ENCODE results near the gene RNF44. TPM values are rescaled to one million over a fixed set of nuclear protein-coding genes. Genes with fewer than 3 reads are reported as not detected.

The RNF44 gene
- total RNA-seq, 1 experiment from 2014 or later, result 113 TPM

GRCh38 chr5:176581361-176581760 lies 44.2 kb upstream of the RNF44 start:
- Histone ChIP-seq H3K4me1 (ENCODE audit: control insufficient read depth, insufficient read depth, low read length) (no peaks in the 10 kb centered on the region), H3K27ac (ENCODE audit: low read length) (no peak overlapping the region), H3K4me3 (ENCODE audit: low read depth in 2 of 2, low read length in 2 of 2) (no peak overlapping the region), H3K36me3 (ENCODE audit: control insufficient read depth, insufficient read depth, low read length) (no peaks in the 10 kb centered on the region), H3K27me3 (ENCODE audit: control insufficient read depth, insufficient read depth, low read length) (no peaks in the 10 kb centered on the region), H3K9me3 (ENCODE audit: control insufficient read depth, insufficient read depth, low read depth, low read length) (no peaks in the 10 kb centered on the region)
- TF ChIP-seq REST (IDR thresholded peaks at IDR 0.05; ENCODE audit: insufficient read depth in 1 of 2, low read depth in 2 of 2, low read length in 1 of 2), result no peak
- TF ChIP-seq SIN3A (IDR thresholded peaks at IDR 0.05; ENCODE audit: borderline replicate concordance, insufficient read depth, low read depth, low read length), result no peak
- TF ChIP-seq TCF7L2 (IDR thresholded peaks at IDR 0.05; ENCODE audit: low read depth, low read length), result no peak
- no peak for TF ChIP-seq CTCF (IDR thresholded peaks at IDR 0.05)
- no peak for TF ChIP-seq POLR2AphosphoS5 (IDR thresholded peaks at IDR 0.05; ENCODE audit: low read depth, low read length)
- DNase-seq (ENCODE audit: low read depth, low spot score), result no peak
- POLR2A ChIA-PET, result no interaction called here
- no TSS peak for BruUV-seq (replicated peaks)
- in situ Hi-C loops (cut with HindIII; ENCODE audit: low pct_unique_long_range_greater_than_20kb, low sequenced_read_pairs) (no loop called here), intact Hi-C loops (cut with micrococcal nuclease; ENCODE audit: unreplicated experiment) (no loop called here)
- ATAC-seq, result no peak
- CTCF ChIA-PET, result no interaction called here

- H3K4me1 ChIP-seq (ENCODE audit: control insufficient read depth, insufficient read depth, low read length), result no peaks in the 10 kb centered on the region; the same call in 1 of the 2 replicates
- H3K9me3 ChIP-seq (ENCODE audit: control insufficient read depth, insufficient read depth, low read depth, low read length), result no peaks in the 10 kb centered on the region
- CTCF ChIA-PET, result no interaction called here
- no peak overlapping the region for H3K27ac ChIP-seq (ENCODE audit: low read length)
- no peak for ATAC-seq
- in situ Hi-C loops (cut with HindIII; ENCODE audit: low pct_unique_long_range_greater_than_20kb, low sequenced_read_pairs) (no loop called here), intact Hi-C loops (cut with micrococcal nuclease; ENCODE audit: unreplicated experiment) (no loop called here)
- no peak for DNase-seq (ENCODE audit: low read depth, low spot score)
- no TSS peak for BruUV-seq (replicated peaks)
- H3K4me3 ChIP-seq (ENCODE audit: low read depth in 2 of 2, low read length in 2 of 2), result no peak overlapping the region
- TF ChIP-seq CTCF (IDR thresholded peaks at IDR 0.05), result no peak
- TF ChIP-seq TCF7L2 (IDR thresholded peaks at IDR 0.05; ENCODE audit: low read depth, low read length), result no peak
- TF ChIP-seq REST (IDR thresholded peaks at IDR 0.05; ENCODE audit: insufficient read depth in 1 of 2, low read depth in 2 of 2, low read length in 1 of 2), result no peak
- TF ChIP-seq SIN3A (IDR thresholded peaks at IDR 0.05; ENCODE audit: borderline replicate concordance, insufficient read depth, low read depth, low read length), result no peak
- TF ChIP-seq POLR2AphosphoS5 (IDR thresholded peaks at IDR 0.05; ENCODE audit: low read depth, low read length), result no peak
- no peaks in the 10 kb centered on the region for H3K36me3 ChIP-seq (ENCODE audit: control insufficient read depth, insufficient read depth, low read length)
- POLR2A ChIA-PET, result no interaction called here
- H3K27me3 ChIP-seq (ENCODE audit: control insufficient read depth, insufficient read depth, low read length), result no peaks in the 10 kb centered on the region
These were observed 42.1 kb upstream of the RNF44 start for GRCh38 chr5:176579323-176579722.
